Inflammatory macrophage treated with lipopolysaccharide for 1 hour (primary cell): Measurements from ENCODE around the gene SLC26A9.
"Not testable (repeated sequence)": the region's sequence is repeated elsewhere in the genome, so short reads cannot be mapped to it uniquely, and the experiment has no call there.

Experiments used
- DNase-seq, 2 donors: peaks; one replicate each; pipeline ENCODE4 v3.0.0-alpha.2; 2020 to 2022

Gene SLC26A9

GRCh38 chr1:205923651-205924459 is 19.4 kb downstream of the SLC26A9 start:
- peak; percentile 51 to 59 for DNase-seq

DNA sequence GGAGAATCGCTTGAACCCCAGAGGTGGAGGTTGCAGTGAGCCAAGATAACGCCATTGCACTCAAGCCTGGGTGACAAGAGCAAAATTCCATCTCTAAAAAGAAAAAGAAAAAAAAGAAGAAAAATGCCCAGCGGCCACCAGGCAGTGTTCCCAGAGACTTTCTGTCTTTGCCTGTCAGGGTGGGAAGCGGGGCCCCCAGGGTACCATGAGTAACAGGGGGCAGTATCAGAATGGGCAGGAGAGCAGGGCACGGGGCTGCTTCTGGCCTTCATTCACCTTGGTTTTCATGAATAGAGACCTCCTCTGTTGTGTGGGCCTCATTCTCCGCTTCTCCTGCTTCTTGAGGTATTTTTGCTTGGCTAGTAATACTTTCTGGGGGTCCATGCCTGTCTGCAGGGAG is 20.4 kb downstream of the SLC26A9 start:
- no peak for DNase-seq

- no peak for DNase-seq
Observed at GRCh38 chr1:205922314-205922713, 20.9 kb downstream of the SLC26A9 start.

DNA sequence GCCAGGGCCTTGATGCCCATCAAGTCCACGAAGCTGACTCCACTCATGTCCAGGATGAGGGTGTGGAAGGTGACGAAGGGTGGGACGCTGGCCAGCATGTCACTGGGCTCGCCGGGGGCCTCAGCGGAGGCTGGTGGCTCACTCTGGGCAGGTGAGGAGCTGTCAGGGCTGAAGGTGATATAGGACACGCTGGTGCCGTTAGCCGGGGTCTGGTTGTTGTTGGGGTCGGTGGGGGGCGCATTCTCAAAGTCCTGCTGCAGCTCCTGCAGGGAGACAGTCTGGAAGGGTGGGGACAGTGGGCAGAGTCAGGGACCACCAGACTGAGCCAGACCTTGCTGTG is 21.7 kb downstream of the SLC26A9 start:
- DNase-seq: no peak

DNA sequence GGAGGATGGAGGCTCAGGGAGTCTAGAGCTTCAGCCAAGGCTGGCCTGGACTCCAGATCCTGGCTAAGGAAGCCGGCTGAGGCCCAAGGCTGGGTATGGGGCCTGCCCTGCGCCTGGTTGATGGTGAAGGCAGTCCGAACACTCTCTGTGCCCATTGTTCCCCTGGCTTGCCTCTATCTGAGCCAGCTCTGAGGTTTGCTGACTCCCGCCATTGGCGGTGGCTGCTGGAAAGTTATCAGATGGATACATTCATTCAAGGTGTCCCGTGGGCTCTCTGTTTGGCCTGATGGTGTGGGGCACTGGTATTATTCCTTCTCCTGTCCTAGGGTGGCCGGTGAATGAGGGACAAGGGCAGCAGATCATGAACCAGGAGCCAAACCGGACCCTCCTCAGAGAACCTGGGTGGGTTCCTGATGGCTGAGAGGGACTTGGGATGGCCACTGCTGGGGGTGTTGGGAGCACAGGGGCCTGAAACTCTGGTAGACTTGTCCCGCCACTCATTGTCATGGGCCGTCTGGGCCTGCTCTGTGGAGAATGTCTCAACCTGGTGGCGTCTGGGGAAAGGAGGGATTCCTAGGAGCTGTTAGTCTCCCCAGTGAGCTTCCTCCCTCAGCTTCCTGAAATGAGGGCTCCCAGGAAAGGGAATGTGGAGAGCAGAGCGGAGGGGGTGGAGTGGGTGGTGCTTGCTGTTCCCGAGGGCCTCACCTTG is 22.2 kb downstream of the SLC26A9 start:
- DNase-seq: no peak

DNA sequence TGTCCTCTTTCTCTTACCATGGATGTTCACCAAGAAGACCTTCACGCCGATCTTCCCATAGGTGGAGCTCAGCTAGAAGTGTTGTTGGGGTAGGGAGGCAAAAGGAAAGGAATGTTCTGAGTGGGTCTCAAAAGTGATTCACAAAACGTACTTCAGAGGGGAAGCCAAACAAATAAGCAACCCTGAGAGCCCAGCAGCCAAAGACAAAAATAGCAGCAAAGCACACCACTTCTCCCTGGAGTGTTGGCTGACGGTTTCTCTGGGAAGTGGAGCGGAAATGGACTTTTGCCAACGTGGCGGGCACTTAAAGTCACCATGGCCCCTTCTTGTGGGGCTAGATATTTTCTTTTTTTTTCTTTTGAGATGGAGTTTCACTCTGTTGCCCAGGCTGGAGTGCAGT is 23.1 kb downstream of the SLC26A9 start:
- no peak for DNase-seq

GRCh38 chr1:205918955-205919746 is 24.1 kb downstream of the SLC26A9 start:
- DNase-seq: peak; percentile 57 to 94

DNA sequence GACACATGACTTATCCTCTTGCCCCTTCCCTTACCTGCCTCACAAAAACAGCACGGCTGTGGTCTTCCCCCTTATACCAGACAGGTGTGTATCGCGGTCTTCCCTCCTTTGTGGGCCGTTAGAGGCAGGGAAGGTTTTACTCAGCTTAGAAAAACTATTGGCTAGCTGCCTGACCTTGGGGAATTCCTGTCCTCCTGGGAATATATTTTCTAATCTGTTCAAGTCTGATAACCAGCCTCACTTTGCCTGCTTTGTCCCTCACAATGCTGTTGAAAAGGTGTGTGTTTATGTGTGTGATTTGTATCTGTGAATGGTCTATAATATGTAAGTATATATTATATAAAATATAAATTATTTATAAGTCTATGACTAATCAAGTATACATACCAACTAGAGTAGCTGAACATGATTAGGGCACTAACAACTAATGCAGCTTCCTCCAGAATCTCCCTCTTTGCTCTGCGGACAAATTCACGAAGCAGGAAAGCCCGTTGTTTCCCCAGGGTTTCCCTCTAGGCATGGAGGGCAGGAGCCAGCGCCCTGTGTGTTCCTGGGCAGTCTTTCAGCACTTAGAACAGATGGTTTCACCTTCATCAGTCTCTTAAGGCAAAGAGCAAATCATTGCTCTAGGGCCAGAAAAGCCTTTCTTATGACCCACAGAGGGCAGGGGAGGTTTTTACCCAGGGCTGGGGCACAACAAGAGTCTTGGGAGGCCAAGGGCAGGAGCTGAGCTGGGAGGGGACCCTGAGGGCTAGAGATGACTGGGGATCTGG is 25.6 kb downstream of the SLC26A9 start:
- DNase-seq: no peak

GRCh38 chr1:205916541-205916940 is 26.7 kb downstream of the SLC26A9 start:
- no peak for DNase-seq

GRCh38 chr1:205915354-205915990 is 27.8 kb downstream of the SLC26A9 start:
- no peak for DNase-seq

- DNase-seq: no peak
Observed at GRCh38 chr1:205914730-205915129, 28.5 kb downstream of the SLC26A9 start.

DNA sequence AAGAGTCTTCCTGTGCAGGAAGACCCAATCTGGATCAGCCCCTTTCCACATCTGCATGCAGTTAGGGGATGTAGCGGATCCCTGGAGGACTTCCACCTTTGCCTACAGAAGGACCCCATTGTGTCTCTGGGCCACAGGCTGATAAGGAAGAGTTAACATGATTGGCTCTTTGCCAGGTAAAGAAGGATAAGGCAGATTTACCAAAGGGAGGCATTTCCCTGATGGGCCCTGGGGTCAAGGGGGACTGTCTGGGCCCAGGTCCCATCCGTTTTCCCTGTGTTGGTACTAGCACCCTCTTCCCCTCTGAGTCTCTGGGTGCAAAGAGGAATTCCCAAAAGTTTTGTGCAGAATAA is 29.1 kb downstream of the SLC26A9 start:
- no peak for DNase-seq

GRCh38 chr1:205913451-205914154 is 29.7 kb downstream of the SLC26A9 start:
- DNase-seq: no peak

GRCh38 chr1:205907794-205908193 is 35.5 kb downstream of the SLC26A9 start:
- no peak for DNase-seq

- DNase-seq: not testable (repeated sequence)
Observed at GRCh38 chr1:205905095-205905494, 38.2 kb downstream of the SLC26A9 start.

DNA sequence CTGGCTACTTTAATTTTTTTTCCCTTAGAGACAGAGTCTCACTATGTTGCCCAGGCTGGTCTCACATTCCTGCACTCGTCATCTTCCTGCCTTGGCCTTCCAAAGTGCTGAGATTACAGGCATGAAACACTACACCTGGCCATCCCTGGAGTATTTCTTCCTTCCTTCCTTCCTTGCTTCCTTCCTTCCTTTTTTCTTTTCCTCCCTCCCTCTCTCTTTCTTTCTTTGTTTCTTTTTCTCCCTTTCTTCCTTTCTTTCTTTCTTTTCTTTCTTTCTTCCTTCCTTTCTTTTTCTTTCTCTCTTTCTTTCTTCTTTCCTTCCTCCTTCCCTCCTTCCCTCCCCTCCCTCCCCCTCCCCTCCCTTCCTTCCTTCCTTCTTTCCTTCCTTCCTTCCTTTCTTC is 46.9 kb downstream of the SLC26A9 start:
- DNase-seq: no peak

- DNase-seq: not testable (repeated sequence)
Observed at GRCh38 chr1:205894119-205894518, 49.1 kb downstream of the SLC26A9 start.

DNA sequence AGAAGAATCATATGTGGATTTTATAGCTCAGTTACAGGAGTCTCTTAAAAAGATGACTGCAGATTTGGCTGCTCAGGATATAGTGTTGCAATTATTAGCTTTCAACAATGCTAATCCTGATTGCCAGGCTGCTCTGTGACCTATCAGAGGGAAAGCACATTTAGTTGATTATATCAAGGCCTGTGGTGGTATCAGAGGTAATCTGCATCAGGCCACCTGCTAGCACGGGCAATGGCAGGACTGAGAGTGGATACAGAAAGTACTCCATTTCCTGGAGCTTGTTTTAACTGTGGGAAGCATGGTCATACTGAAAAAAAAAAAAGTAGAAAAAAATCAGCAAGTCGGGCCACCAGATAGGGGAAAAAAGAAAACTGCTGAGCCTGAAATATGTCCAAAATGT is 51.1 kb downstream of the SLC26A9 start:
- DNase-seq: not testable (repeated sequence)

GRCh38 chr1:205891481-205891880 is 51.8 kb downstream of the SLC26A9 start:
- not testable (repeated sequence) for DNase-seq

DNA sequence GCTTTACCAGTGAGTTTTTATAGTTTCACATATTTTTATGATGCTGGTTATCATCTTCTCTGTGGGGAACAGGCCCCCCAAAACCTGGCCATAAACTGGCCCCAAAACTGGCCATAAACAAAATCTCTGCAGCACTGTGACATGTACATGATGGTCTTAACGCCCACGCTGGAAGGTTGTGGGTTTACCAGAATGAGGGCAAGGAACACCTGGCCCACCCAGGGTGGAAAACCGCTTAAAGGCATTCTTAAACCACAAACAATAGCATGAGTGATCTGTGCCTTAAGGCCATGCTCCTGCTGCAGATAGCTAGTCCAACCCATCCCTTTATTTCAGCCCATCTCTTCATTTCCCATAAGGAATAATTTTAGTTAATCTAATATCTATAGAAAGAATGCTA is 52.6 kb downstream of the SLC26A9 start:
- not testable (repeated sequence) for DNase-seq

- not testable (repeated sequence) for DNase-seq
Observed at GRCh38 chr1:205889706-205890105, 53.5 kb downstream of the SLC26A9 start.

GRCh38 chr1:205889006-205889405 is 54.2 kb downstream of the SLC26A9 start:
- DNase-seq: not testable (repeated sequence)
